VCaP (cell line): Measurements from ENCODE around the gene GUK1.
"Not testable (repeated sequence)": the region's sequence is repeated elsewhere in the genome, so short reads cannot be mapped to it uniquely, and the experiment has no call there.

Source experiments
- H3K27ac ChIP-seq: fragments of 450-650 bp; 2 replicates; pipeline ENCODE4 v1.5.1; 2017
- TF ChIP-seq, protein P1 (sequence below): fragments of 450-650 bp; conservative IDR thresholded peaks from 2 replicates; pipeline ENCODE4 v1.5.1; 2017; ENCODE audit warnings: mild to moderate bottlenecking, moderate library complexity

The GUK1 gene

GRCh38 chr1:228168563-228169270 is 28.6 kb downstream of the GUK1 start:
- TF ChIP-seq, protein P1, sequence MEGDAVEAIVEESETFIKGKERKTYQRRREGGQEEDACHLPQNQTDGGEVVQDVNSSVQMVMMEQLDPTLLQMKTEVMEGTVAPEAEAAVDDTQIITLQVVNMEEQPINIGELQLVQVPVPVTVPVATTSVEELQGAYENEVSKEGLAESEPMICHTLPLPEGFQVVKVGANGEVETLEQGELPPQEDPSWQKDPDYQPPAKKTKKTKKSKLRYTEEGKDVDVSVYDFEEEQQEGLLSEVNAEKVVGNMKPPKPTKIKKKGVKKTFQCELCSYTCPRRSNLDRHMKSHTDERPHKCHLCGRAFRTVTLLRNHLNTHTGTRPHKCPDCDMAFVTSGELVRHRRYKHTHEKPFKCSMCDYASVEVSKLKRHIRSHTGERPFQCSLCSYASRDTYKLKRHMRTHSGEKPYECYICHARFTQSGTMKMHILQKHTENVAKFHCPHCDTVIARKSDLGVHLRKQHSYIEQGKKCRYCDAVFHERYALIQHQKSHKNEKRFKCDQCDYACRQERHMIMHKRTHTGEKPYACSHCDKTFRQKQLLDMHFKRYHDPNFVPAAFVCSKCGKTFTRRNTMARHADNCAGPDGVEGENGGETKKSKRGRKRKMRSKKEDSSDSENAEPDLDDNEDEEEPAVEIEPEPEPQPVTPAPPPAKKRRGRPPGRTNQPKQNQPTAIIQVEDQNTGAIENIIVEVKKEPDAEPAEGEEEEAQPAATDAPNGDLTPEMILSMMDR: no peak

GRCh38 chr1:228169345-228169744 is 29.3 kb downstream of the GUK1 start:
- H3K27ac ChIP-seq: no peak overlapping the region
- TF ChIP-seq, protein P1: no peak

More at GRCh38 chr1:228168563-228169270, 28.6 kb downstream of the GUK1 start:
- no peak overlapping the region for H3K27ac ChIP-seq

- TF ChIP-seq, protein P1: no peak
- no peak overlapping the region for H3K27ac ChIP-seq
Observed at GRCh38 chr1:228170666-228171065, 30.6 kb downstream of the GUK1 start.

GRCh38 chr1:228171221-228171891 is 31.3 kb downstream of the GUK1 start:
- no peak overlapping the region for H3K27ac ChIP-seq
- TF ChIP-seq, protein P1: no peak

DNA sequence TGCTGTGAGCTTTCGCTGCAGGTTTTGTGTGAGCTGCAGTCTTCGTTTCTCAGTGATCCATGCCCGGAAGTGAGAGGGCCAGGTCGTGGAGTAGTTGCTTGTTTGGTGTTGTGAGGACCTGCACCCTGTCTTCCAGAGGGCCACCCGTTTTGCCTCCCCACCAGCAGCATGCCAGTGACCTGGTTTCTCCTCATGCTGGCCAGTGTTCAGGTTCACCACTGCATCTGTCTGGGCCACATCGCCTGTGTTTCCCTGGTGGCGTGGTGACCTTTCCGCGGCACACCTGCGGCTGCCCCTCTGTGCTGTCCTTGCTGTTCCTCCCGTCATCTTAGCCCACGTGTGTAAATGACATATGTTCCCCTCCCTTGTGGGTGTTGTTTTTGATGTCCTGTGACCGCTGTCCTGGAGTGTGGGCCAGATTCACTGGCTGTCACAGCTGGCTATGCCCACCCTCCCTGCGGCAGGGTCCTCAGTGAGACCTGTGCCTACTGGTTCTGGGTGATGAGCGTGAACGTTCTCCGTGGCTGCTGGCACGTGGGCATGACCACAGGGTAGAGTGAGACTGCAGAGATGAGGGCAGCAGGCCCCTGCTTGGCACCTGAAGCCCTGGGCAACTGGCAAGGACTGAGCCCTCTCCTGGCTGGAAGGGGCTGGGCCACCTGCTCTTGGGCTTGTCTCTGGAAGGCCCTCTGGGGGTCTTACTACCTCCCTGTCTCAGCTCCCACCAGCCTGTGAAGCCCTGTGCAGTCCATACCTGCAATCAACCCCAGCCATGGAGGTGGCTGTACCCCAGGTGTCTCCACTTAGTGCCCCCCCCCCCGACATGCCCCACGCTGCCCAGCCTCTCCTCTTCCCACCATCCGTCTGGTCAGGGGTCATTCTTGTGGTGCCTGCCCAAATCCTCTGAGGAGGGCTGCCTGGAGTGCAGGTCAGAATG is 32.8 kb downstream of the GUK1 start:
- TF ChIP-seq, protein P1: no peak
- no peak overlapping the region for H3K27ac ChIP-seq

DNA sequence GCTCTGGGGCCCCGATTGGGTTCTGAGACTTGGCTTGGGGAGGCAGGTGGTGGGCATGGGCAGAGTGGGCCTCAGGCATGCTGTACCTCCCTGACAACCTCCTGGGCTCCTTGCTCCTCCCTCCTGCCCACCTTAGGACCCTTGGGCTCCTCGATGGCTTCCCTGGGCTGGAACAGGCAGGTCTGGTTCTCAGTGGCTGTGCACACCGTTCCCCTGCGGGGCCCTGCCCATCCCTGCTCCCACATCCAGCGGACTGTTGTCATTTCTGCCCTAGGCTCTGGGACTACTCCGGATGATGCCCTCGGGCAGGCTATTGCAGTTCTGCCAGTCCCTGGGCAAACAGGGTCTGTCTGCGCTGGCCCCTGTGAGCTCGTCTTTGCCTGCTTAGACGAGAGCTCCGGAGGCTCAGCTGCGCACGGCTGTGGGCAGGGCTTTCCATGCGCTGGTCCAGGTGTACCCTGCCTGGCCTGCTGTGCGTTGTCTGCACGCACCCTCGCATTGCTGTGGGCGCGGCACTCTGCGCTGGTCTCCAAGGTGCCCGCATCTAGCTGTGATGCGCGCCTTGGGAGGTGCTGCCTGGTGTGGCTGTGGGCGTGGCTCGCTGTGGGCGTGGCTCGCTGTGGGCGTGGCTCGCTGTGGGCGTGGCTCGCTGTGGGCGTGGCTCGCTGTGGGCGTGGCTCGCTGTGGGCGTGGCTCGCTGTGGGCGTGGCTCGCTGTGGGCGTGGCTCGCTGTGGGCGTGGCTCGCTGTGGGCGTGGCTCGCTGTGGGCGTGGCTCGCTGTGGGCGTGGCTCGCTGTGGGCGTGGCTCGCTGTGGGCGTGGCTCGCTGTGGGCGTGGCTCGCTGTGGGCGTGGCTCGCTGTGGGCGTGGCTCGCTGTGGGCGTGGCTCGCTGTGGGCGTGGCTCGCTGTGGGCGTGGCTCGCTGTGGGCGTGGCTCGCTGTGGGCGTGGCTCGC is 33.7 kb downstream of the GUK1 start:
- not testable (repeated sequence) for H3K27ac ChIP-seq

DNA sequence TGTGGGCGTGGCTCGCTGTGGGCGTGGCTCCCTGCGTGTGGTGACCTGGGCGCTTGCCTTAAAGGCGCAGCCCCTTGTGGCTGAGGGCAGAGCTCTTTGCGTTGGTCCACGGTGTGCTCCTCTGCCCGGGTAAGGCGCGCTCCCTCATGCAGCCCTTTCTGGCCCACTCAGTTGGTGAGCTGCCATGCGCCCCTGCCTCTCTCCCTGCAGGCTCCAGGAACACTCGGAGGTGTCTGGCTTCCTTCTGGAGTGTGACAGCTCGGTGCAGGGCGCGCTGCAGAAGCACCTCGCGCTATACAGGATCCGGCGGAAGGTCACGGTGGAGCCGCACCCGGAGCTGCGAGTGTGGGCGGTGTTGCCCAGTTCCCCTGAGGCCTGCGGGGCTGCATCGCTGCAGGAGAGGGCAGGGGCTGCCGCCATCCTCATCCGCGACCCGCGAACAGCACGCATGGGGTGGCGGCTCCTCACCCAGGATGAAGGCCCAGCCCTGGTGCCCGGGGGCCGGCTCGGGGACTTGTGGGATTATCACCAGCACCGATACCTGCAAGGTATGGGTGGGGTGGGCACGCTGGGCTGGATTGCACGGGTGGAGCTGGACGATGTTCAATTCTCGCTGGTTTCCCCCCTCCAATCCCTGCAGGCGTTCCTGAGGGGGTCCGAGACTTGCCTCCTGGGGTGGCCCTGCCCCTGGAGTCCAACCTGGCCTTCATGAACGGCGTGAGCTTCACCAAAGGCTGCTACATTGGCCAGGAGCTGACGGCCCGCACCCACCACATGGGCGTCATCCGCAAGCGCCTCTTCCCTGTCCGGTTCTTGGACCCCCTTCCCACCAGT is 34.6 kb downstream of the GUK1 start:
- no peak overlapping the region for H3K27ac ChIP-seq
- TF ChIP-seq, protein P1: no peak
